ENCODE results near the gene SCGB1D1.

DNA sequence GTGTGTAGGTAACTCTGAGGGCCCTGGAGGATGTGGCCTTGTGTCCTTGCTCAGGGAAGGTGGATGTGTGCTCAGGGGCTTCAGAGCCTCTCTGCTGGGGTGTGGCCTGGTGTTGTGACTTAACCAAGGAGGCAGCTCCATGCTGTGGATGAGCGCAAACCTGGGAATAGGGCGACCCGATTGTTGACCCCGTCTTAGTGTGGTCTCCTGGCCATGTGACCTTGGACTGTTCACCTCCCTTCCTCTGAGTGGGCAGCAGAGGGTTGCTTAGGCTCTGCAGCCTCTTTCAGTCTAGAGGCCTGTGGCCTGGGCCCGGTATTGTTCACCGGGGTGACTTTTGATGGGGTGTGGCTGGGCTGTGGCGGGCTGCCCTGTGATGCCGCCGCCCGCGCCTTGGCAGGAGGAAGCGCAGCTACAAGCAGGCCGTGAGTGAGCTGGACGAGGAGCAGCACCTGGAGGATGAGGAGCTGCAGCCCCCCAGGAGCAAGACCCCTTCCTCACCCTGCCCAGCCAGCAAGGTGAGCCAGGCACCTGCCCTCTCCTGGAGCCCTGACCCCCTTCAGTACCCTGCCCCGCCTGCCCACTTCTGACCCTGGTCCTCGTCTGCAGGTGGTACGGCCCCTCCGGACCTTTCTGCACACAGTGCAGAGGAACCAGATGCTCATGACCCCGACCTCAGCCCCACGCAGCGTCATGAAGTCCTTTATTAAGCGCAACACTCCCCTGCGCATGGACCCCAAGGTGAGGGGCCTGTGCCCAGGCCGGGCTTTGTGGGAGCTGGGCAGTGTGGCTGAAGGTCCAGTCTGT, 49.5 kb upstream of the SCGB1D1 start:
- no peak for TF ChIP-seq POLR2A (IDR thresholded peaks at IDR 0.05; ENCODE audit: low read length)
- TF ChIP-seq GATA1 (IDR thresholded peaks at IDR 0.05; ENCODE audit: low read depth, low read length), result no peak

Data from erythroblast (primary cell).